ENCODE results near the gene TSNAXIP1. TPM values are rescaled to one million over a fixed set of nuclear protein-coding genes. Genes with fewer than 3 reads are reported as not detected.

The TSNAXIP1 gene
- total RNA-seq, 2 donors from 2014 or later: 0.12 to 0.75 TPM

GRCh38 chr16:67872631-67873434, 66.1 kb downstream of the TSNAXIP1 start, which contains the start of gene EDC4:
Gene EDC4 (plus strand): TSS chr16:67873052. CDS start chr16:67873262, 210 bp downstream.
- DNase-seq: peak; percentile 81 to 87
- ATAC-seq: peak; percentile 87
- intact Hi-C loops (cut with DNase I, micrococcal nuclease): no loop called here

- DNase-seq (peak in 1 of 2 donors; percentile 24), ATAC-seq (peak; percentile 70)
- intact Hi-C loops (cut with DNase I, micrococcal nuclease): no loop called here
Measured at GRCh38 chr16:67873435-67874370, 67.0 kb downstream of the TSNAXIP1 start.

GRCh38 chr16:67874372-67874771, 67.7 kb downstream of the TSNAXIP1 start:
- DNase-seq: no peak
- intact Hi-C loops (cut with DNase I, micrococcal nuclease): no loop called here
- no peak for ATAC-seq

- ATAC-seq (no peak), DNase-seq (no peak)
- intact Hi-C loops (cut with DNase I, micrococcal nuclease): no loop called here
Measured at GRCh38 chr16:67877064-67877463, 70.4 kb downstream of the TSNAXIP1 start.

Other genes with a start within 250 kb of the TSNAXIP1 start
- gene CTCF, start 244.4 kb upstream of the TSNAXIP1 start, total RNA-seq: 10 to 100 TPM; 37.0 to 42.2 TPM
- gene CARMIL2, start 161.7 kb upstream of the TSNAXIP1 start, total RNA-seq: 1 to 10 TPM; 2.1 to 3.7 TPM
- gene ACD, start 146.6 kb upstream of the TSNAXIP1 start, total RNA-seq: 1 to 10 TPM; 8.8 to 9.7 TPM
- 1 to 10 TPM; 4.1 to 4.4 TPM for gene PARD6A, start 145.9 kb upstream of the TSNAXIP1 start, total RNA-seq
- gene ENKD1, start 140.1 kb upstream of the TSNAXIP1 start, total RNA-seq: 1 to 10 TPM; 7.4 to 9.0 TPM
- gene C16orf86, start 140.1 kb upstream of the TSNAXIP1 start, total RNA-seq: 1 to 10 TPM in 1 of 2 donors, under 1 TPM in 1; 0.92 to 1.5 TPM
- gene GFOD2, start 87.6 kb upstream of the TSNAXIP1 start, total RNA-seq: 10 to 100 TPM; 26.8 to 28.7 TPM
- gene RANBP10, start 329 bp upstream of the TSNAXIP1 start, total RNA-seq: 10 to 100 TPM; 16.9 to 20.5 TPM
- gene THAP11, start 35.4 kb downstream of the TSNAXIP1 start, total RNA-seq: 10 to 100 TPM; 19.3 to 23.8 TPM
- gene NUTF2, start 40.0 kb downstream of the TSNAXIP1 start, total RNA-seq: 10 to 100 TPM; 57.1 to 59.8 TPM
- gene CENPT, start 40.8 kb downstream of the TSNAXIP1 start, total RNA-seq: 10 to 100 TPM; 29.3 to 43.1 TPM
- gene EDC4, start 66.2 kb downstream of the TSNAXIP1 start, total RNA-seq: 10 to 100 TPM; 54.2 to 76.8 TPM
- gene NRN1L, start 78.0 kb downstream of the TSNAXIP1 start, total RNA-seq: under 1 TPM in 1 of 2 donors, not detected in 1; 0.67 TPM
- gene PSKH1, start 86.4 kb downstream of the TSNAXIP1 start, total RNA-seq: 10 to 100 TPM; 31.7 to 36.6 TPM
- gene CTRL, start 125.0 kb downstream of the TSNAXIP1 start, total RNA-seq: 1 to 10 TPM in 1 of 2 donors, under 1 TPM in 1; 0.89 to 1.9 TPM
- gene PSMB10, start 130.0 kb downstream of the TSNAXIP1 start, total RNA-seq: 100 to 1,000 TPM; 114 to 164 TPM
- 1 to 10 TPM; 2.3 to 5.0 TPM for gene LCAT, start 137.2 kb downstream of the TSNAXIP1 start, total RNA-seq
- gene SLC12A4, start 161.7 kb downstream of the TSNAXIP1 start, total RNA-seq: 10 to 100 TPM; 12.0 to 16.9 TPM
- gene DPEP3, start 173.6 kb downstream of the TSNAXIP1 start, total RNA-seq: under 1 TPM in 1 of 2 donors, not detected in 1; 0.28 TPM
- gene DPEP2, start 192.6 kb downstream of the TSNAXIP1 start, total RNA-seq: 1 to 10 TPM in 1 of 2 donors, under 1 TPM in 1; 0.82 to 2.5 TPM
- not detected for gene DPEP2NB, start 209.0 kb downstream of the TSNAXIP1 start, total RNA-seq
- gene DDX28, start 216.3 kb downstream of the TSNAXIP1 start, total RNA-seq: 1 to 10 TPM; 6.7 to 7.1 TPM
- 10 to 100 TPM; 14.1 to 17.4 TPM for gene DUS2, start 216.4 kb downstream of the TSNAXIP1 start, total RNA-seq

Measured in left colon (tissue), 2 donors.